Measurements from ENCODE around the gene LCN6.

LCN6 gene

GRCh38 chr9:136721339-136722092 lies 26.8 kb downstream of the LCN6 start:
- FAIRE-seq (no peak), DNase-seq (ENCODE audit: insufficient read length, low spot score) (no peak)
- TF ChIP-seq CTCF (IDR thresholded peaks at IDR 0.05; ENCODE audit: insufficient read depth, missing control alignments) = no peak

DNA sequence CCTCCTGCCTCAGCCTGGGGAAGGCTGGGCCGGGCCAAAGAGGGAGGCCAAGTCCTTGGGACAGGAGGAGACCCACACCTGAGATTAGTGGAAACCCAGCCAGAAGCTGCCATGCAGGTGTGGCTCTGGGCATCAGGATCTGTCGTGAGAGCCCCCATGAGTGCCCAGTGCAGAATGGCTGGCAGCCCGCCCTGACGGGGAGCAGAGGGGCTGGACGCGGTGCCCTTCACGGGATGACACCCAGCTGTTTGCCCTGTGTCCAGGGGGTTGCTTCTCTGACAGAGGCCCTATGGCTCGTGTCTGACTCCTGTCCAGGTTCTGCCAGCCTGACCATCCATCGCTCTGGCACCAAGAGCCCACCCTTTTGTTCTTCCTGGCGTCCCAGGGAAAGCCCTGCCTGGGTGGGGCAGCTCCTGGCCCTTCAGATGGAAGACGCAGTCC lies 27.4 kb downstream of the LCN6 start:
- no peak for DNase-seq (ENCODE audit: insufficient read length, low spot score)
- TF ChIP-seq CTCF (IDR thresholded peaks at IDR 0.05; ENCODE audit: insufficient read depth, missing control alignments) = no peak
- FAIRE-seq = no peak

GRCh38 chr9:136720251-136720897 lies 28.0 kb downstream of the LCN6 start:
- DNase-seq (ENCODE audit: insufficient read length, low spot score) (no peak), FAIRE-seq (no peak)
- TF ChIP-seq CTCF (IDR thresholded peaks at IDR 0.05; ENCODE audit: insufficient read depth, missing control alignments) = no peak

DNA sequence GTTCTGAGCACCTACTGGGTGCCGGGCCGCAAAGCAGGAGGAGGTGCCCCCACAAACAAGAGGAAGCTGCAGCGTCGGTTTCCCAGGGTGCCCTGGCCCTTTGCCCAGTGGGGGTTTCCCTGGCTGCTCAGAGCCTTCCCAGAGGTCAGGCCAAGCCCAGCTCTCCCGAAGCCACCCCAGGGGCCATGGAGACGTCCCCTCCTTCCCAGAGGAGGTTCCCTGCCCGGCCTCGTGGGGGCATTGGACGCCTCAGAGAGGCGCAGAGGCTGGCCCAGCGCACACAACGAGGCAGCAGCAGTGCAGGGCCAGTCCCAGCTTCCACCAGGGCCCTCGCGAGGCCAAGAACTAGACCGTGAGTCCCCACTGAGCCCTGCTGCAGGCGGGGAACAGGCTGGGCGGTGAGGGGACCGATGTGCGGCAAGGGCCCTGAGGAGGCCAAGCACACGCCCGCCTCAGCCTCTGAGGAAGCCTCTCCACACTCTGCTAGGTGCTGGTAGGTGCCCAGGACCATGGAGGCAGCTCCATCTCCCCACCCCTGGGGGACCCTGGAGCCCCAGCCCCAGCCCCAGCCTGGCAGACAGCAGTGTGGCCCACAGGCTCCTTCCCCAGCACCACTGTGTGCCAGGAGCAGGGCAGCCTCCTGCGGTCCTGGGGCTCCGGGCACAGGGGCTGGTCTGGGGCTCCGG lies 29.0 kb downstream of the LCN6 start:
- no peak for TF ChIP-seq CTCF (IDR thresholded peaks at IDR 0.05; ENCODE audit: insufficient read depth, missing control alignments)
- no peak for DNase-seq (ENCODE audit: insufficient read length, low spot score)
- no peak for FAIRE-seq

DNA sequence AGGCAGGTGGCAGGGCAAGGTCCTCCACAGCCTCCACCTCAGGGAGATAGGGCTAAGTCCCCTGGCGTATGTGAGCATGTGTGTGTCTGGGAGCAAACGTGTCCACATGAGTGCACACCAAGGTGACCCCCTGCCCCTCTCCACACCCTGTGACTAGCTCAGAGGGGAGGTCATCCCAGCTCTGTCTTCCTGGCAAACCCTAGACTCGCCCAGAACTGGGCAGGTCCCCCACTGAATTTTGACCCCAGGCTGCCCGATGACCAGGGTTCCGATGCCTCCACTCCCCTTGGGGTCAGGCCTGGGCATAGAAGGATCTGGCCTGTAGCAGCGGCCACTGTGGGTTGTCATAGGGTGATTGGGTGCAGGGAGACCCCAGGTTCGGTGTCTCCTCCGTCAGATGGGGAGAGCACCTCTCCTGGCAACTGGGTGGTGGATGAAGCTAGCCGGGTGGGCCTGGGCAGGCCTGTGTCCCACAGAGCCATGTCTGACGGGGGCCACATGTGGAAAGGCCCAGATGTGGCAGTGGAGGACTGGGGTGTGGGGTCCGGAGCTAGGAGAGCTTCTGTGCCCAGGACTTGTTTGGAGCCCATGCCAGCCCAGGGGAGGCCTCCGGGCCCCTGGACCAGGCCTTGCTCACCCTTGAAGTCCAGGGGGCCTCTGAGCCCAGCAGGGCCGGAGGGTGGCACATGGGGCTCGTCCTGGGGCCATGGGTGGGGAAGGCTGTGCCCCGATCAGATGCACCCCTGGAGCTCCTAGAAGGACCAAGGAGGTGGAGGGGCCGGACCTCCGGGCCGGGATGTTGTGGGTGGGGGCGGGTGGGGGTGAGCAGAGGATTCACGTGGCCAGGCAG lies 29.8 kb downstream of the LCN6 start:
- FAIRE-seq = no peak

GRCh38 chr9:136717399-136717798 lies 30.9 kb downstream of the LCN6 start:
- no peak for TF ChIP-seq CTCF (IDR thresholded peaks at IDR 0.05; ENCODE audit: insufficient read depth, missing control alignments)
- DNase-seq (ENCODE audit: insufficient read length, low spot score) (no peak), FAIRE-seq (no peak)

More for the DNA sequence above, 29.8 kb downstream of the LCN6 start:
- TF ChIP-seq CTCF (IDR thresholded peaks at IDR 0.05; ENCODE audit: insufficient read depth, missing control alignments) = no peak
- no peak for DNase-seq (ENCODE audit: insufficient read length, low spot score)

Measured in D721Med (cell line).